Large intestine (tissue), 3 donors: Measurements from ENCODE around the gene RPL22. TPM values are rescaled to one million over a fixed set of nuclear protein-coding genes. Genes with fewer than 3 reads are reported as not detected.
A peak's percentile ranks its signal among the peaks of the same experiment; 100 is the strongest.

Experiments used
- DNase-seq, 2 donors: peaks; one replicate each; pipeline versions ENCODE4 v3.0.0 to v3.0.0-alpha.2; 2013
- H3K27ac ChIP-seq: one replicate; pipeline ENCODE4 v1.5.1; 2013; ENCODE audit warnings: low read length
- H3K27me3 ChIP-seq: 2 replicates; pipeline ENCODE4 v1.6.1; 2013; ENCODE audit warnings: low read length; ENCODE audit not compliant: control insufficient read depth, insufficient read depth
- H3K36me3 ChIP-seq: 2 replicates; pipeline ENCODE4 v1.6.1; 2013; ENCODE audit warnings: low read length; ENCODE audit not compliant: control insufficient read depth, insufficient read depth
- H3K4me1 ChIP-seq: one replicate; pipeline ENCODE4 v1.6.1; 2013; ENCODE audit warnings: low read length; ENCODE audit not compliant: control insufficient read depth, insufficient read depth
- H3K4me3 ChIP-seq: one replicate; pipeline ENCODE4 v1.5.1; 2013; ENCODE audit warnings: low read length
- H3K9me3 ChIP-seq: one replicate; pipeline ENCODE4 v1.6.1; 2013; ENCODE audit warnings: mild to moderate bottlenecking, low read depth, low read length, moderate library complexity; ENCODE audit not compliant: control insufficient read depth
- WGBS: methylation state at CpG from one replicate; pipeline ENCODE4 v1.1.5; 2013; ENCODE audit warnings: low lambda C conversion rate; ENCODE audit not compliant: insufficient coverage; 5-methylcytosine and 5-hydroxymethylcytosine counted together
- polyA plus RNA-seq: library from polyadenylated mRNA; unstranded; fragments of 120-200 nt; gene quantifications from one replicate; pipeline ENCODE4 v1.2.1, GENCODE V29; 2013

RPL22 gene
- polyA plus RNA-seq, 1 donor: 1,131 TPM

DNA sequence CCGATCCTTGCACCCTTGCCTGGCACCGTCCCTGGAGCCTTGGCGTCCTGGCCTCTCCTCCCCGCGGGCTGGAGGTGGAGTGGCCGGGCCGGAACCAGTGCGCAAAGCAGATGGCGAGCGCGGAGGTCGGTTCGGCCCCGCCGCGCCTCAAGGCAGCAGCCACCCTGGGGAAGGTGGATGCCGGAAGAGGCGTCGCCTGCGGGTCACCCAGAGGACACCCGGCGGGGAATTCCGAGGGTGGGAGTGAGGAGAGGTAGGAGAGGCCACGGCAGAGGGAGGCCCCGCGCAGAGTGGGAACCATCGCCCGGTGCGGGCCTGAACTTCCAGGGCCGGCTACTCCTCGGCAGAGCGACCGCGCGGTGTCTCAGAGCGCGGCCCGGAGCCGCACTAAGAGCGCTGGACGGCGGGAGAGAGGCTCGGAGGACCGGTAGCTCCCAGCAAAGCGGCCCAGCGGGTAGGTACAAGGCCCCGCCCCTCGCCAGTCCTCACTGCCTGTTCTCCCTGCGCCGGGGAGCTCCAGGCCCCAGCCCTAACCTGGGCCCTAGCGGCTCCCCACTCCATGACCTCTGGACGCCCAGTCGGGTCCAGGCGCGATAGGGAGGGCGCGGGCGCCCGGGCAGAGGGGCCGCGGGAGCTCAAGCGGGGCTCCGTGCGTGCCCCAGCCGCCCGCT lies 6.6 kb upstream of the RPL22 start, which contains the start of gene RNF207:
Gene RNF207 (plus strand): TSS at position 271 of the 671 bp plus-strand sequence. CDS start 417 bp downstream, outside the sequence.
- Histone ChIP-seq H3K27me3 (peaks cover 6% of the 10 kb centered on the region), H3K9me3 (peaks cover 3% of the 10 kb centered on the region), H3K4me1 (peaks cover 16% of the 10 kb centered on the region), H3K27ac (peak within 1 kb of the TSS; percentile 77), H3K36me3 (peaks cover 1% of the 10 kb centered on the region), H3K4me3 (peak within 1 kb of the TSS; percentile 81)
- peak; percentile 78 to 90 for DNase-seq
- no CpG with 5 or more reads among the region's 66 CpGs for WGBS

DNA sequence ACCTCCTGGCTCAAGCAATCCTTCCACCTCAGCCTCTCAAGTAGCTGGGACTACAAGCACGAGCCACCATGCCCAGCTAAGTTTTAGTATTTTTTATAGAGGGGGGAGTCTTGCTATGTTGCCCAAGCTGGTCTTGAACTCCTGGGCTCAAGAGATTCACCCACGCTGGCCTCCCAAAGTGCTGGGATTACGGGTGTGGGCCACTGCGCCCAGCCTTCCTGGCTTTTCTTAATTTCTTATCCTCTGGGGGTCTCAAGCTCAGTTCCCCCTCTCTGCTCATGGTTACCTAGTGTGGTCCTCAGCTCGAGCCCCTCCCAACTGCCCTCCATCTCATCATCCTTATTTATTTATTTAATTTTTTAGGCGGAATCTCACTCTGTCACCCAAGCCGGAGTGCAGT lies 2.9 kb upstream of the RPL22 start:
- Histone ChIP-seq H3K36me3 (peaks cover 2% of the 10 kb centered on the region), H3K4me1 (peaks cover 16% of the 10 kb centered on the region), H3K27ac (no peak overlapping the region), H3K9me3 (peaks cover 3% of the 10 kb centered on the region), H3K4me3 (no peak overlapping the region), H3K27me3 (peaks cover 6% of the 10 kb centered on the region)
- WGBS: no CpG with 5 or more reads among the region's 7 CpGs
- DNase-seq: no peak

- peaks cover 16% of the 10 kb centered on the region for H3K4me1 ChIP-seq
- no peak for DNase-seq
- peak overlapping the region; percentile 97 for H3K4me3 ChIP-seq
- no peaks in the 10 kb centered on the region for H3K27me3 ChIP-seq
- H3K9me3 ChIP-seq: no peaks in the 10 kb centered on the region
- H3K36me3 ChIP-seq: peaks cover 18% of the 10 kb centered on the region
- peak overlapping the region; percentile 47 for H3K27ac ChIP-seq
- no CpG with 5 or more reads among the region's 10 CpGs for WGBS
Observed at GRCh38 chr1:6200188-6200809, 904 bp upstream of the RPL22 start.

- no peak for DNase-seq
- Histone ChIP-seq H3K36me3 (peaks cover 31% of the 10 kb centered on the region), H3K4me1 (peaks cover 10% of the 10 kb centered on the region), H3K27me3 (no peaks in the 10 kb centered on the region), H3K4me3 (peak overlapping the region; percentile 97), H3K27ac (peak overlapping the region; percentile 60), H3K9me3 (no peaks in the 10 kb centered on the region)
- WGBS: no CpG with 5 or more reads among the region's 31 CpGs
Observed at GRCh38 chr1:6198646-6199297, 623 bp downstream of the RPL22 start.

DNA sequence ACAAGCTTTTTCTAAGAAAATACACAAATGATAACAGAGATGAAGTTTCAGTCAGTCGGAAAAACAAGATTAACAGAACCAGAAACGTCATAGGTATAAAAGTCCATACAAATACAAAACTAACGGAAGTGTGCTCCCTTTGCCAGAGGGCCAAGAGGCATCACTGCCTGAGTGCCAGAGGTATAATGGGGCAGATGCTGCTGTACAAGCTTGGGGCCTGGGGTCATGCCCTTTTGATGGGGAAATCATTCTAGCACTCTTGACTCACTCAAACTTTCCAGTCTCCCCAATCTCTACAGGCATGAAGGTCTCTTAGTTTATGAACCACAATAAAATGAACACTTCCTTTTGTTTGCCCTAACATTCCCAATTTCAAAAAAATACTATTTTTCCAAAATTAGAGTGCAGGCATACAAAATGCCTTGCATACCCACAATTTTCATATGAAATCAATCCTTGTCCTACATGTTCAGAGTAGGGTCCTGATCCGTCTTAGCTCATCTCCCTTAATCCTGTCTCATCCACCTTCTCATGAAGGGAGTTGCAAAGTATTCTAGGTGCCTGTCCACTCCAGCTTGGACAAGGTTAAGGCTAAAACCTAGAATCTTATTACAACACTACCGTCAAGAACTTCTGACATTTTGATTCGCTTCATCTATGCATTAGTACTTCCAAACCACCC lies 1.5 kb downstream of the RPL22 start:
- Histone ChIP-seq H3K9me3 (no peaks in the 10 kb centered on the region), H3K27me3 (no peaks in the 10 kb centered on the region), H3K4me3 (peak overlapping the region; percentile 97), H3K4me1 (peaks cover 10% of the 10 kb centered on the region), H3K36me3 (peaks cover 38% of the 10 kb centered on the region), H3K27ac (no peak overlapping the region)
- 60% methylated on average over 2 of the region's 6 CpGs for WGBS
- DNase-seq: no peak

GRCh38 chr1:6191968-6192367 lies 7.4 kb downstream of the RPL22 start:
- Histone ChIP-seq H3K27ac (no peak overlapping the region), H3K27me3 (no peaks in the 10 kb centered on the region), H3K36me3 (peaks cover 72% of the 10 kb centered on the region), H3K4me3 (no peak overlapping the region), H3K4me1 (no peaks in the 10 kb centered on the region), H3K9me3 (no peaks in the 10 kb centered on the region)
- no peak for DNase-seq
- no CpG with 5 or more reads among the region's 1 CpG for WGBS

DNA sequence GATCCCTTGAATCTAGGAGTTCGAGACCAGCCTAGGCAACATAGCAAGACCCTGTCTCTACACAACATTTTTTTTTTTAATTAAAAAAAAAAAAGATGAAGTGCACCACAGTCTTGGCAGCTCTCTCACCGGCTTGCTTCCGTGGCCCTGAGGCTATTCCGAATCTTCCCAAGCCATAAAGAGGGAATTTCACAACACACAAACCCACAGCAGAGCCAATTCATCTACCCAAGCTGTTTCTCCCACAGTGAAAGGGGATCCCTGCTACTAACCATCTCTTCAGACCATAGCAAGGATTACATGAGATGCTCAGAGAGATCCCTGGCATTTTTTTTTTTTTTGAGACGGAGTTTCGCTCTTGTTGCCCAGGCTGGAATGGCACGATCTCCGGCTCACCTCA lies 10.9 kb downstream of the RPL22 start:
- Histone ChIP-seq H3K4me1 (no peaks in the 10 kb centered on the region), H3K36me3 (peaks cover 57% of the 10 kb centered on the region), H3K27ac (no peak overlapping the region), H3K9me3 (no peaks in the 10 kb centered on the region), H3K27me3 (no peaks in the 10 kb centered on the region), H3K4me3 (no peak overlapping the region)
- no peak for DNase-seq
- WGBS: no CpG with 5 or more reads among the region's 8 CpGs

GRCh38 chr1:6185635-6186382 lies 13.6 kb downstream of the RPL22 start:
- DNase-seq: no peak
- Histone ChIP-seq H3K4me3 (no peak overlapping the region), H3K9me3 (no peaks in the 10 kb centered on the region), H3K27ac (no peak overlapping the region), H3K27me3 (peaks cover 10% of the 10 kb centered on the region), H3K36me3 (peaks cover 42% of the 10 kb centered on the region), H3K4me1 (peaks cover 4% of the 10 kb centered on the region)
- WGBS: no CpG with 5 or more reads among the region's 10 CpGs

- Histone ChIP-seq H3K27ac (no peak overlapping the region), H3K36me3 (peaks cover 36% of the 10 kb centered on the region)
- WGBS: 94% methylated on average over 3 of the region's 3 CpGs
Observed at GRCh38 chr1:6185151-6185550, 14.2 kb downstream of the RPL22 start.

More at GRCh38 chr1:6185151-6185550, 14.2 kb downstream of the RPL22 start:
- no peak for DNase-seq
- H3K9me3 ChIP-seq: no peaks in the 10 kb centered on the region
- H3K27me3 ChIP-seq: peaks cover 15% of the 10 kb centered on the region
- peaks cover 4% of the 10 kb centered on the region for H3K4me1 ChIP-seq
- no peak overlapping the region for H3K4me3 ChIP-seq
